Measurements from ENCODE around the gene ADH1A. TPM values are rescaled to one million over a fixed set of nuclear protein-coding genes. Genes with fewer than 3 reads are reported as not detected.

ADH1A gene
- polyA plus RNA-seq, 1 donor from 2014 or later = not detected

DNA sequence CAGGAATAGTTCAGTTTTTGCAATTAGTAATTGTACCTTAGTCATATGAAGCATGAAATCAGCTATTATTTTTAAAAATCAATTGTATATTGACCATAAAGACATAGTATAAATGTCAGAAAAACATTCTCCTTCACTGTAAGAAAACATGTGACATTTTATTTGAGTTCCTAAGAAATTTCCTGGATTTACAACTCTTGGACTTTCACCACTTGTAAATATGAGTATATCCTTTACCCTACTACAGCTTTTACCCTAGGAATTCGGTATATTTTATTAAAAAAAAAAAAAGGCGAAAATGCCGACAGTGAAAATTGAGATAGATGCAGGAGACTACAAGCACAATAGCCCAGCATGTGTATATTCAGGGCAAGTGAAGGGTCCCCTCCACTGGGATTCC, 14.9 kb downstream of the ADH1A start:
- no peaks in the 10 kb centered on the region for H3K79me2 ChIP-seq (replicated peaks; ENCODE audit: insufficient read depth, low read length)
- H3K9me3 ChIP-seq (ENCODE audit: low read length) = no peaks in the 10 kb centered on the region
- no peak overlapping the region for H3K4me2 ChIP-seq (ENCODE audit: low read length)
- H3K36me3 ChIP-seq (ENCODE audit: insufficient read depth, low read length) = no peaks in the 10 kb centered on the region
- no peak overlapping the region for H2AFZ ChIP-seq (ENCODE audit: low read depth, low read length)
- no peaks in the 10 kb centered on the region for H3F3A ChIP-seq (ENCODE audit: insufficient read depth, low read length, poor library complexity, severe bottlenecking)
- no peak overlapping the region for H3K27ac ChIP-seq (ENCODE audit: low read length)
- no peak overlapping the region for H3K9ac ChIP-seq (ENCODE audit: low read length)
- no peaks in the 10 kb centered on the region for H4K20me1 ChIP-seq (ENCODE audit: insufficient read depth)
- TF ChIP-seq MXI1 (conservative IDR thresholded peaks at IDR 0.05; ENCODE audit: poor library complexity, severe bottlenecking) = no peak
- TF ChIP-seq EZH2 (IDR thresholded peaks at IDR 0.05; ENCODE audit: borderline replicate concordance, insufficient read depth, low read length, poor library complexity, severe bottlenecking) = no peak
- TF ChIP-seq TAF1 (IDR thresholded peaks at IDR 0.05; ENCODE audit: low read depth) = no peak
- no peak for TF ChIP-seq POLR2AphosphoS5 (IDR thresholded peaks at IDR 0.05)
- no peak for TF ChIP-seq SMC3 (conservative IDR thresholded peaks at IDR 0.05; ENCODE audit: poor library complexity)
- TF ChIP-seq, protein P1, sequence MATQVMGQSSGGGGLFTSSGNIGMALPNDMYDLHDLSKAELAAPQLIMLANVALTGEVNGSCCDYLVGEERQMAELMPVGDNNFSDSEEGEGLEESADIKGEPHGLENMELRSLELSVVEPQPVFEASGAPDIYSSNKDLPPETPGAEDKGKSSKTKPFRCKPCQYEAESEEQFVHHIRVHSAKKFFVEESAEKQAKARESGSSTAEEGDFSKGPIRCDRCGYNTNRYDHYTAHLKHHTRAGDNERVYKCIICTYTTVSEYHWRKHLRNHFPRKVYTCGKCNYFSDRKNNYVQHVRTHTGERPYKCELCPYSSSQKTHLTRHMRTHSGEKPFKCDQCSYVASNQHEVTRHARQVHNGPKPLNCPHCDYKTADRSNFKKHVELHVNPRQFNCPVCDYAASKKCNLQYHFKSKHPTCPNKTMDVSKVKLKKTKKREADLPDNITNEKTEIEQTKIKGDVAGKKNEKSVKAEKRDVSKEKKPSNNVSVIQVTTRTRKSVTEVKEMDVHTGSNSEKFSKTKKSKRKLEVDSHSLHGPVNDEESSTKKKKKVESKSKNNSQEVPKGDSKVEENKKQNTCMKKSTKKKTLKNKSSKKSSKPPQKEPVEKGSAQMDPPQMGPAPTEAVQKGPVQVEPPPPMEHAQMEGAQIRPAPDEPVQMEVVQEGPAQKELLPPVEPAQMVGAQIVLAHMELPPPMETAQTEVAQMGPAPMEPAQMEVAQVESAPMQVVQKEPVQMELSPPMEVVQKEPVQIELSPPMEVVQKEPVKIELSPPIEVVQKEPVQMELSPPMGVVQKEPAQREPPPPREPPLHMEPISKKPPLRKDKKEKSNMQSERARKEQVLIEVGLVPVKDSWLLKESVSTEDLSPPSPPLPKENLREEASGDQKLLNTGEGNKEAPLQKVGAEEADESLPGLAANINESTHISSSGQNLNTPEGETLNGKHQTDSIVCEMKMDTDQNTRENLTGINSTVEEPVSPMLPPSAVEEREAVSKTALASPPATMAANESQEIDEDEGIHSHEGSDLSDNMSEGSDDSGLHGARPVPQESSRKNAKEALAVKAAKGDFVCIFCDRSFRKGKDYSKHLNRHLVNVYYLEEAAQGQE (IDR thresholded peaks at IDR 0.05; ENCODE audit: borderline replicate concordance) = no peak
- TF ChIP-seq, protein P2, sequence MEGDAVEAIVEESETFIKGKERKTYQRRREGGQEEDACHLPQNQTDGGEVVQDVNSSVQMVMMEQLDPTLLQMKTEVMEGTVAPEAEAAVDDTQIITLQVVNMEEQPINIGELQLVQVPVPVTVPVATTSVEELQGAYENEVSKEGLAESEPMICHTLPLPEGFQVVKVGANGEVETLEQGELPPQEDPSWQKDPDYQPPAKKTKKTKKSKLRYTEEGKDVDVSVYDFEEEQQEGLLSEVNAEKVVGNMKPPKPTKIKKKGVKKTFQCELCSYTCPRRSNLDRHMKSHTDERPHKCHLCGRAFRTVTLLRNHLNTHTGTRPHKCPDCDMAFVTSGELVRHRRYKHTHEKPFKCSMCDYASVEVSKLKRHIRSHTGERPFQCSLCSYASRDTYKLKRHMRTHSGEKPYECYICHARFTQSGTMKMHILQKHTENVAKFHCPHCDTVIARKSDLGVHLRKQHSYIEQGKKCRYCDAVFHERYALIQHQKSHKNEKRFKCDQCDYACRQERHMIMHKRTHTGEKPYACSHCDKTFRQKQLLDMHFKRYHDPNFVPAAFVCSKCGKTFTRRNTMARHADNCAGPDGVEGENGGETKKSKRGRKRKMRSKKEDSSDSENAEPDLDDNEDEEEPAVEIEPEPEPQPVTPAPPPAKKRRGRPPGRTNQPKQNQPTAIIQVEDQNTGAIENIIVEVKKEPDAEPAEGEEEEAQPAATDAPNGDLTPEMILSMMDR (IDR thresholded peaks at IDR 0.05; ENCODE audit: poor library complexity, severe bottlenecking) = no peak
- no peak for TF ChIP-seq EP300 (conservative IDR thresholded peaks at IDR 0.05; ENCODE audit: poor library complexity, severe bottlenecking)
- TF ChIP-seq RAD21 (conservative IDR thresholded peaks at IDR 0.05) = no peak
- no peak overlapping the region for H3K4me3 ChIP-seq (ENCODE audit: low read length)
- no peaks in the 10 kb centered on the region for H3K27me3 ChIP-seq (ENCODE audit: insufficient read depth, low read depth, low read length)
- no peaks in the 10 kb centered on the region for H3K9me2 ChIP-seq (ENCODE audit: insufficient read depth, low read length)

DNA sequence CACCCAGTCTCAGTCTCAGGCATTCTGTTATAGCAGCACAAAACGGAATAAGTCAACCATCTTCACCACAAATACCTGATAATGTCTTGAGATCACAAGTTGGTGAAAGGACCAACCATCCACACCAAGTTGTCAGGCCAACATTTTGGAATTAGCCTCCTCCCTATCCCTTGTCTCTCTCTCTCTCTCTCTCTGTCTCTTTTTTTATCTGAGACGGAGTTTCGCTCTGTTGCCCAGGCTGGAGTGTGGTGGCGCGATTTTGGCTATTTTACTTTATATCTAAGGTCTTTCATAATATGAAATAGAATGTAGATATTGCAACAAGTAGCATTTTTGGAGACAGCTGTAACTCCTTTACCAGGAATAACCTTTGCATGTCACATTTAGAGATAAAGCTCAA, 15.7 kb downstream of the ADH1A start:
- H3K27ac ChIP-seq (ENCODE audit: low read length) = no peak overlapping the region
- no peak overlapping the region for H3K4me2 ChIP-seq (ENCODE audit: low read length)

More for the DNA sequence above, 15.7 kb downstream of the ADH1A start:
- no peak overlapping the region for H3K4me3 ChIP-seq (ENCODE audit: low read length)
- no peak overlapping the region for H2AFZ ChIP-seq (ENCODE audit: low read depth, low read length)
- no peaks in the 10 kb centered on the region for H3K9me2 ChIP-seq (ENCODE audit: insufficient read depth, low read length)
- H3K27me3 ChIP-seq (ENCODE audit: insufficient read depth, low read depth, low read length) = no peaks in the 10 kb centered on the region
- no peaks in the 10 kb centered on the region for H3K36me3 ChIP-seq (ENCODE audit: insufficient read depth, low read length)
- H3F3A ChIP-seq (ENCODE audit: insufficient read depth, low read length, poor library complexity, severe bottlenecking) = no peaks in the 10 kb centered on the region
- no peak overlapping the region for H3K9ac ChIP-seq (ENCODE audit: low read length)
- H4K20me1 ChIP-seq (ENCODE audit: insufficient read depth) = no peaks in the 10 kb centered on the region
- H3K9me3 ChIP-seq (ENCODE audit: low read length) = no peaks in the 10 kb centered on the region
- TF ChIP-seq SMC3 (conservative IDR thresholded peaks at IDR 0.05; ENCODE audit: poor library complexity) (no peak), TAF1 (IDR thresholded peaks at IDR 0.05; ENCODE audit: low read depth) (no peak), EZH2 (IDR thresholded peaks at IDR 0.05; ENCODE audit: borderline replicate concordance, insufficient read depth, low read length, poor library complexity, severe bottlenecking) (no peak), POLR2AphosphoS5 (IDR thresholded peaks at IDR 0.05) (no peak), EP300 (conservative IDR thresholded peaks at IDR 0.05; ENCODE audit: poor library complexity, severe bottlenecking) (no peak), MXI1 (conservative IDR thresholded peaks at IDR 0.05; ENCODE audit: poor library complexity, severe bottlenecking) (no peak), RAD21 (conservative IDR thresholded peaks at IDR 0.05) (no peak)
- TF ChIP-seq, protein P1 (IDR thresholded peaks at IDR 0.05; ENCODE audit: borderline replicate concordance) = no peak
- TF ChIP-seq, protein P2 (IDR thresholded peaks at IDR 0.05; ENCODE audit: poor library complexity, severe bottlenecking) = no peak
- H3K79me2 ChIP-seq (replicated peaks; ENCODE audit: insufficient read depth, low read length) = no peaks in the 10 kb centered on the region

Measured in neural cell (in vitro differentiated cells).